KMS-11 (cell line): ENCODE measurements around the gene NADK2.
"Not testable (repeated sequence)": the region's sequence is repeated elsewhere in the genome, so short reads cannot be mapped to it uniquely, and the experiment has no call there.

Experiments used
- H2AFZ ChIP-seq: fragments of 200-600 bp; sonication (generic); 2 replicates; pipeline ENCODE4 v1.6.1; 2016; ENCODE audit warnings: antibody characterized with exemption, mixed run types, low read depth
- H3K27ac ChIP-seq: fragments of 200-600 bp; sonication (generic); 2 replicates; pipeline ENCODE4 v1.6.1; 2016; ENCODE audit warnings: mild to moderate bottlenecking, mixed run types
- H3K27me3 ChIP-seq: fragments of 200-600 bp; sonication (generic); 2 replicates; pipeline ENCODE4 v1.6.1; 2017; ENCODE audit warnings: mild to moderate bottlenecking, low read depth, mixed run types, moderate library complexity; ENCODE audit not compliant: insufficient read depth
- H3K36me3 ChIP-seq: fragments of 200-600 bp; sonication (generic); 2 replicates; pipeline ENCODE4 v1.6.1; 2017; ENCODE audit warnings: mild to moderate bottlenecking, mixed run types; ENCODE audit not compliant: insufficient read depth
- H3K4me1 ChIP-seq: fragments of 200-600 bp; sonication (generic); 2 replicates; pipeline ENCODE4 v1.6.1; 2016; ENCODE audit warnings: mild to moderate bottlenecking, low read depth, mixed run types; ENCODE audit not compliant: poor library complexity, severe bottlenecking
- H3K4me2 ChIP-seq: fragments of 200-600 bp; sonication (generic); 2 replicates; pipeline ENCODE4 v1.7.0; 2016; ENCODE audit warnings: mild to moderate bottlenecking, mixed run types
- H3K4me3 ChIP-seq: fragments of 200-600 bp; sonication (generic); IDR thresholded peaks from 2 replicates; pipeline ENCODE4 v1.6.1; 2017; ENCODE audit warnings: low read depth, low read length, mixed read lengths; ENCODE audit not compliant: insufficient read depth
- H3K79me2 ChIP-seq: fragments of 200-600 bp; sonication (generic); 2 replicates; pipeline ENCODE4 v1.6.1; 2016; ENCODE audit warnings: low read depth, mixed run types; ENCODE audit not compliant: insufficient read depth
- H3K9ac ChIP-seq: fragments of 200-600 bp; sonication (generic); 2 replicates; pipeline ENCODE4 v1.6.1; 2016; ENCODE audit warnings: mild to moderate bottlenecking, mixed run types
- H4K20me1 ChIP-seq: fragments of 200-600 bp; sonication (generic); 2 replicates; pipeline ENCODE4 v1.6.1; 2016; ENCODE audit warnings: mild to moderate bottlenecking, mixed run types; ENCODE audit not compliant: insufficient read depth
- TF ChIP-seq, protein P1 (sequence below): fragments of 200-600 bp; sonication (generic); conservative IDR thresholded peaks from 2 replicates; pipeline ENCODE4 v1.6.1; 2017; ENCODE audit warnings: low read depth, mild to moderate bottlenecking, antibody characterized with exemption, low read length, moderate library complexity, mixed read lengths

NADK2 gene

DNA sequence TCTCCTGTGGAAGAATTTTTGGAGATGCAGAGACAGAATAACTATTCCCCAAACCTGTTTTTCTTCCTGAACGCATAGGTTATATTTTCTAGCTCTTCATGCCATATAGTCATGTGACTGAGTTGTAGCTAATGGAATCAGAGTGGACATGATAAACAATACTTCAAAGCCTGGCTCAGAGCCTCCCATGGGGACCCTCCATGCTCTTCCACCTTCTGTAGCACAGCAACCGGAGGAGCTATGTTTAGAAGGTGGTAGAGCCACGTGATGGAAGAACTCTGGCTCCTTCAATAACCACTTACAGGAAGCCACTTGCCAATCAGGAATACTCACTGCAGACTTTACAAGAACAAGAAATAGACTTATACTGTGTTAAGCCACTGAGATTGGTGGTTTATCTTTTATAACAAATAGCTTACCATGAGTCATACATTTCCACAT, 39.2 kb downstream of the NADK2 start:
- Histone ChIP-seq H4K20me1 (no peaks in the 10 kb centered on the region), H3K4me3 (no peak overlapping the region), H3K79me2 (no peaks in the 10 kb centered on the region), H2AFZ (no peak overlapping the region), H3K27ac (no peak overlapping the region), H3K4me2 (no peak overlapping the region), H3K9ac (no peak overlapping the region), H3K36me3 (no peaks in the 10 kb centered on the region), H3K4me1 (no peaks in the 10 kb centered on the region), H3K27me3 (no peaks in the 10 kb centered on the region)
- TF ChIP-seq, protein P1, sequence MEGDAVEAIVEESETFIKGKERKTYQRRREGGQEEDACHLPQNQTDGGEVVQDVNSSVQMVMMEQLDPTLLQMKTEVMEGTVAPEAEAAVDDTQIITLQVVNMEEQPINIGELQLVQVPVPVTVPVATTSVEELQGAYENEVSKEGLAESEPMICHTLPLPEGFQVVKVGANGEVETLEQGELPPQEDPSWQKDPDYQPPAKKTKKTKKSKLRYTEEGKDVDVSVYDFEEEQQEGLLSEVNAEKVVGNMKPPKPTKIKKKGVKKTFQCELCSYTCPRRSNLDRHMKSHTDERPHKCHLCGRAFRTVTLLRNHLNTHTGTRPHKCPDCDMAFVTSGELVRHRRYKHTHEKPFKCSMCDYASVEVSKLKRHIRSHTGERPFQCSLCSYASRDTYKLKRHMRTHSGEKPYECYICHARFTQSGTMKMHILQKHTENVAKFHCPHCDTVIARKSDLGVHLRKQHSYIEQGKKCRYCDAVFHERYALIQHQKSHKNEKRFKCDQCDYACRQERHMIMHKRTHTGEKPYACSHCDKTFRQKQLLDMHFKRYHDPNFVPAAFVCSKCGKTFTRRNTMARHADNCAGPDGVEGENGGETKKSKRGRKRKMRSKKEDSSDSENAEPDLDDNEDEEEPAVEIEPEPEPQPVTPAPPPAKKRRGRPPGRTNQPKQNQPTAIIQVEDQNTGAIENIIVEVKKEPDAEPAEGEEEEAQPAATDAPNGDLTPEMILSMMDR: no peak

DNA sequence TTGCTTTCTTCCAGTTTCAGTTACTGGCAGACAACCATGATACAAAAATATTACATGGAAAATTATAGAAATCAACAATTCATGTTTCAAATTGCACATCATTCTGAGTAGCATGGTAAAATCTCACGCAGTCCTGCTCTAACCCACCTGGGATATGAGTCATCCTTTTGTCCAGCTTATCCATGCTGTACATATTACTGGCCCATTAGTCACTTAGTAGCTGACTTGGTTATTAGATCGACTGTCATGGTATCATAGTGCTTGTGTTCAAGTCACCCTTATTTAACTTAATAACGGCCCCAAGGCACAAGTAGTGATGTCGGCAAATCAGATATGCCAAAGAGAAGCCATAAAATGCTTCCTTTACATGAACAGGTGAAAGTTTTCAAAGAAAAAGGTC, 41.2 kb downstream of the NADK2 start:
- TF ChIP-seq, protein P1: no peak
- Histone ChIP-seq H3K27ac (no peak overlapping the region), H3K9ac (no peak overlapping the region), H2AFZ (no peak overlapping the region), H3K36me3 (no peaks in the 10 kb centered on the region), H3K4me3 (no peak overlapping the region), H3K27me3 (no peaks in the 10 kb centered on the region), H3K4me1 (no peaks in the 10 kb centered on the region), H3K79me2 (no peaks in the 10 kb centered on the region), H3K4me2 (no peak overlapping the region), H4K20me1 (no peaks in the 10 kb centered on the region)

DNA sequence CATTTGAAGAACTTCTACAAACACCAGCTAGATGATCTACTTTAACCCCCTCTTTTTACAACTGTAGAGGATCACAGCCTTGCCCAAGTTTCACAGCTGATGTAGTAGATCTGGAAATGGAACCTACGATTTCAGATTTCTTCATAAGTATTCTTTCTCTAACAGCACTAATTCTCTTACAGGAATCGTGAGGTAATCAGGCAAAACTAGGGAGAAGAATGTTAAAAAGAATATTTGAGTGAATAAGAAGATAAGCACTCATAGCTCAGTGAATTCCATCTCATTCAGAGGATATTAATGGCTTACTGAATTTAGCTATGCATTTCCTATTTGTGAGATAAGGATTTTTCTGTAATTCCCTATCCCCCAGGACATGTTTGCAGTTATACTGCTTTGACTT, 42.1 kb downstream of the NADK2 start:
- Histone ChIP-seq H3K4me2 (no peak overlapping the region), H3K4me1 (no peaks in the 10 kb centered on the region), H3K27ac (no peak overlapping the region), H2AFZ (no peak overlapping the region), H3K27me3 (no peaks in the 10 kb centered on the region), H3K36me3 (no peaks in the 10 kb centered on the region), H3K79me2 (no peaks in the 10 kb centered on the region), H3K4me3 (no peak overlapping the region), H3K9ac (no peak overlapping the region), H4K20me1 (no peaks in the 10 kb centered on the region)
- TF ChIP-seq, protein P1: no peak

DNA sequence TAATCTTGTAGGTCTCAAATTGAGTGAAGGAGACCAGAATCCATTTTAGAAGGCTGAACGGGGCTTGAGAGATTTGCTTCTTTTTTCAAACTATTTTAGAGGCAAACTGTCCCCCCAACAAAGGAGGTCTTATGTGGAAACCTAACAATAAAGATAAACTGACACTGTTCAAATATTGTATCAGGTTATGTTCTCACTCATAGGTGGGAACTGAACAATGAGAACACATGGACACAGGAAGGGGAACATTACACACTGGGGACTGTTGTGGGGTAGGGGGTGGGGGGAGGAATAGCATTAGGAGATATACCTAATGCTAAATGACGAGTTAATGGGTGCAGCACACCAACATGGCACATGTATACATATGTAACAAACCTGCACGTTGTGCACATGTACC, 42.9 kb downstream of the NADK2 start:
- not testable (repeated sequence) for H2AFZ ChIP-seq, H3K4me1 ChIP-seq, H3K36me3 ChIP-seq, H3K4me2 ChIP-seq, H3K4me3 ChIP-seq, H4K20me1 ChIP-seq, H3K9ac ChIP-seq, H3K27me3 ChIP-seq, H3K27ac ChIP-seq, H3K79me2 ChIP-seq

DNA sequence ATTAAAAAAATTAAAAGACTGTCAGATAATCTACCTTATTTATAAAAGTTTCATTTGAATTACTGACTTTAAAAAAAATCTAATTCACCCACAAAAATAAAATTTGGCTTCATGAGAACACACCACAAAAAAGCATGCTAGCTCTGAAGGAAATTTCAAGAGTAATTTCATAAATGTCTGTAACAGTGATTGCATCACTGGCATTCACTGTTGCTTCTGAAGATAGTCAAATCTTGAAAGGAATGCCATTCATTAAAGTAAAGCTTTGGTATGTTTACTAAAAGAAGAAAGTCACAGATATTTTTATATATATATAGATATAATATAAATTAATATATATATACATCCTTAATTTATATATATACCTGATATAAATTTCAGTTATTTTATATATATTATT, 43.4 kb downstream of the NADK2 start:
- Histone ChIP-seq H3K36me3 (no peaks in the 10 kb centered on the region; the same call in 1 of the 2 replicates), H4K20me1 (no peaks in the 10 kb centered on the region), H3K4me1 (no peaks in the 10 kb centered on the region), H3K79me2 (no peaks in the 10 kb centered on the region), H3K27ac (no peak overlapping the region), H3K4me2 (no peak overlapping the region), H2AFZ (no peak overlapping the region), H3K4me3 (no peak overlapping the region), H3K9ac (no peak overlapping the region), H3K27me3 (no peaks in the 10 kb centered on the region)
- TF ChIP-seq, protein P1: no peak
